Fibroblast of skin of scalp (primary cell): ENCODE data around the gene ASB8.
"Not testable (repeated sequence)": the region's sequence is repeated elsewhere in the genome, so short reads cannot be mapped to it uniquely, and the experiment has no call there.

Experiments used
- DNase-seq: peaks from one replicate; pipeline ENCODE4 v3.0.0-alpha.2; 2013

The ASB8 gene

DNA sequence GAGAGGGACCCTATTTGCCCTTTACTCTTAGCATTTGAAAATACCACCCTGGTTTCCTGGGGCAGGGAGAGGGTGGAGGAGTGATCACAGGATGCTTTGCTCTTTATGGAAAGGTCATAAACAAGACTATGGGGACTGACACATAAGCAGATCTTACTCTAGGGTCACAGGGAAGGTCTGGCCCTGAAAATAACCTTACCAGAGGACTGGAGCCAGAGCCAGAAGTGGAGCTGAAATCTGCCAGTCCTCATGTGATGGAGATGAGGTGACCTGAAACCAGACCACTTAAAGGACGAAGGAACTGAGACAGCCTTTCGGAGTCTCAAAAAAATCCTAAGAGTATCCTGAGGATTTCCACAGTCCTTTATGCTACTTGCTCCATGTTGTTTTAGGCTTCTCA lies 25.8 kb downstream of the ASB8 start:
- DNase-seq = no peak

DNA sequence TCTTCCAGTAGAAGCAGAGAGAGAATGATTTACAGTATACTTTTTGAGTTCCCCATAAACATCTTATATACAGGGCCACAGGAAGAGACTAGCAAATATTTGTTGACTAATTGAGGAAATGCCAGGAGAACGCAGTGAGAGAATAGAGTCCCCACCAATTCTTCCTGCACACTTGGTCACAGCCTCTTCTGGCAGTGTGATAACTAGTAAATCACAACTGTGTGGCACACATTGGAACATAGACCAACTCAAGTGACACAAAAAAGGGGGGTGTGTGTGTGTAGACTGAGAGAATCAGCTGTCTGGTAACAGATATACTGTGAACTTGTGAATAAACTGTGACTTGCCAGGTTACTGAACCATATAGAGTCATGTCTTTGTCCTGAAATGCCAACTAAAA lies 27.9 kb downstream of the ASB8 start:
- DNase-seq = no peak

DNA sequence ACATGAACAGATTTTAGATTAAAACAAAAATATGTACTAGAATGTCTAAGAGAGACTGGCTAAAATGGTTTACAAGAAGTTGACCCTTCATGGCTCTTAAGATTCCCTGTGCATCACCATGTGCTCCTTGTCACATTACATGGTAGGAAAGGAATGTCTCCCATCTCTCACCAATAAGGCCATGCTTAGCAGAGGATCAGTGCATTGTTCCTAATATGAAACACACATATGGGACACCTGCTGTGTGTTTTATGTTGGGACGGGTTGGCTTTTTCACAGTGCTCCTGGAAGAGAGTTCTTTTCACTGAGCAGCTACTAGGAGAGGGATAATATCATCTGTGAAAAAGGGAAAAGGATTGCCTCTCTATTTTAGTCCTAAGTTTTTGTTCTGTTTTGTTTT lies 28.5 kb downstream of the ASB8 start:
- DNase-seq = peak; percentile 11

DNA sequence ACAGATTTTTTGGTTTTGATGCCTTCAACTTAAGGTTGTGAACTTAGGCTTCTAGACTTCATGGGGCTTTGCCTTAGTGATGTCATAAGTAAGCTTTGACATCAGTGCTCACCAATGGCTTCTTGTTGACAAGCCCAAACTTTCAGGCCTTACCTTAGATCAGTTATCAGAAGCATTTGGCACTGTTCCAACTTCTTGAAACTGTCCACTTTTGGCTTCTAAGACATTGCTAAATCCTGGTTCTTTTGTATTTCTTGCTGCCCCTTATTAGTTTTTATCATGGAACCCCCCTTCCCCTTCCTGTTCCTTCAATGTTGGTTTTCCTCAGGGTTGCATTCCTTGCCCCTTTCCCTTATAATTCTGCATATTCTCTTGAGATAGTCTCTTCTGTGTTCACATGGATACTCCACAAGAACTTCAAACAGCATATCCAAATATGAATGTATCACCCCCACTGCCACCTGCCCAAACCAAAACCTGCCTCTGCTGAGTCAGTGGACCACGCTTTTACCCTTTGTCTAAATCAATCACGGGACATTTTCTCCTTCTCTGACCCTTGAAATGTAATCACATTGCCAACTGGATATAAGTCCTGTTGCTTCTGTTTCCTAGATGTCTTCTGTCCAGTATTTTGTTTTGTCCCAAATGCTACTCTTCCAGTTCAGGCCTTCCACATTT lies 30.2 kb downstream of the ASB8 start:
- no peak for DNase-seq

DNA sequence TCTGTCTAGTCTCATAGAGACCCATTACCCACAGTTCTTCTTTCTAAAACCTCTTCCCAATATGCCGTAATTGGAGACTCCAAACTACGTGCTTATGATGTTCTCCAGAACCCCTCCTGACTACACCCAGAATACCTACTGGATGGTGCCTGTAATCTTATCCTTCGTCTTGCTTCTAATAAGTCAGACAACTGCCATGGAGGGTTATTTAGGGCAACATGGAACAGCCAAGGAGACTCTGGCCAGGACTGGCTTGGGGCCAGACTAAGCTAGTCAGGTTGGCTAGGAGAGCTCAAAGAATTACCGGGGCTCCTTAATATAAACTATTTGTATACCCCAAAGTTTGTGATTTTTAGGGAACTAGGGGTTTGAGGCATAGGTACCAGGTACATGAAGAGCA lies 31.3 kb downstream of the ASB8 start:
- no peak for DNase-seq

DNA sequence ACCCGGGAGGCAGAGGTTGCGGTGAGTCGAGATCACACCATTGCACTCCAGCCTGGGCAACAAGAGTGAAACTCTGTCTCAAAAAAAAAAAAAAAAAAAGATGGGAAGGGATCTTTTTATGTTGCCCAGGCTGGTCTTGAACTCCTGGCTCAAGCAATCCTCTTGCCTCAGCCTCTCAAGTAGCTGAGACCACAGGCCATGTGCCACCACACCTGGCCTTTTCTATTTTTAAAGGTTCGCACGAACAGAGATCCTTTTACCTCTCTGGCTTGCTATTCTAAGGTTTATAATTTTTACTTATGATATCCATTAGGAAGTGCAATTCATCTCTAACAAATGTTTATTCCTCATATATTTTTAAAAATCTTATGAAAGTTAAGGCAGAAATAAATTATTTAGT lies 31.8 kb downstream of the ASB8 start:
- not testable (repeated sequence) for DNase-seq

DNA sequence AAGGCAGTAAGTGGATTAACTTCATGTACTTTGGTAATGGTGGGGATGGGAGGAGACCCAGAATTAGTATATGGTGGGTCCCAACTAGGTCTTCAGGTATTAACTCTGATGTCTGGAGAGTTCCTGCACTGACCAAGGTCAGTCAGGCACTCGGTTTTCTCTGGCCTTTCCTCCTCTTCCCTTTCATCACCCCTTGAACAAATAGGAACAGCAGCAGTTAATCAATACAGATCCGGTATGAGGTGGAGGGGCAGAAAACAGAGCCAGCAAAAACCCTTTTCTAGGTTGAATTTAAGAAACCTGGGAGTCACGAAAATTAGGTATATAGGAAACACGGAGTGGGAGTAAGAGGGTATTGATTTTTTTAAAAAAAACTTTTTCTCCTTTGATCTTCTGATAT lies 34.1 kb downstream of the ASB8 start:
- DNase-seq = no peak

DNA sequence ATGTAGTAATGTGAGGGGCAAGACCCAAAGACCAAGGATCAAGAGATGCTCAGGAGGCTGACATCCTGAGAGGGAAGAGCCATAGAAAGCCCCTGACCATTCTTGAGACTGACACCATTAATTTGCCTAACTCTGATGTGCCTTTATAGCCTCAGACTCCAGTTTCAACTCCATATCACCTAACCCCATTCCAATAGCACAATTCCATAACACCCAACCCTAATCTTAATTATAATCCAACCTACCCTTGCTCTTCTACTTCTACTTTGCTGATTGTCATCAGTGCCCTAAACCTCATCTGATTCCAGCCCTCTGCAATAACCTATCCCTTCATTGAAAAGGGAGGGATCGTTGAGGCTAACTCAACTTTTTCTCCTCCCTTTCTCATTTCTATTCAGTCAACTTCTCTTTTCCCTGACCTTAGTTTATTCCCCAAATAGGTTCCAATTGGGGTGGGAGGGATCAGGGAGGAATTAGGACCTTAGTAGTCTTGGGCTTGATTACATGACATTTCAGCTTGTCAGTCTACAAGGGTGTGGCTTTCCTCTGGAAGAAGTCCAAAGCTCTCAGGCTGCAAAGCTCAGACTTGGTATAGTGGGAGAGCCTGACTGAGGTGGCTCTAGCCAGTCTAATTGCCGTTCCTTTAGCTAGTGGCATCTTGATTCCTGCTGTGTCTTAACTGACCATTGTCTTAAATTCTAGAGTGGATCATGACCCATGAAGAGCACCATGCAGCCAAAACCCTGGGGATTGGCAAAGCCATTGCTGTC lies 35.1 kb downstream of the ASB8 start:
- DNase-seq = no peak

DNA sequence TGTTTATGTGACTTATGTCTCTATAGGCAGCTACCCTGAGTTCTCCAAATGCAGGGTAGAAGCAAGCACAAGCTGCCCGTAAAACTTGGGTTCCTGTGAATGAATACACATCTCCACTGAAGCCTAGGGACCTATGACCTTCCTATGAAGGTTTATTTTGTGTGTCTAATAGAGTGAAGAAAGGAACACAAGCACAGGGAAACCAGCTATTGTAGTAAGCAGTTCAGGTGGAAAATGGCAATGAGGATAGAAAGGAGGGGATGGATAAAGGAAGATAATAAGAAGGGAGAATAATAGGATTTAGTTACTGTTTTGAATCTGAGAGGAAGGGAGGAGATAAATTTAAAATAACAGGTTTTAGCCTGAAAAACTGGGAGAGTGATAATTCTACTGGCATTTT lies 35.8 kb downstream of the ASB8 start:
- DNase-seq = no peak

DNA sequence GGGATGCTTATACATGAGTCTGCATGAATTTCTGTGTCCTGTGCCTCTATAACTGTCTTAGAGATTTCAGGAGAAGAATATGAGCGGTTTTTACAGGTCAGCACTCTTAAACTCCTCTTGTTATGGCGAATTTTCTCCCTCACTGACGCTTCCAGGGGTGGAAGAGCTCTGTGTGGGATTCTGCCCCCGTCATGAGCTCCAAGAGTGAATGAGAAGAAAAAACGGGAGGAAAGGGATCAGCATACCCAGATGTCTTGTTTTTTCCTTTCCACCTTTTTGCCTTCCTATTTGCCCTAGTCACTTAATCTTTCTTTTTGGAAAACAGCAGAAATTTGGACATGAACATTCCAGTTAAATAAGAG lies 37.5 kb downstream of the ASB8 start:
- no peak for DNase-seq

DNA sequence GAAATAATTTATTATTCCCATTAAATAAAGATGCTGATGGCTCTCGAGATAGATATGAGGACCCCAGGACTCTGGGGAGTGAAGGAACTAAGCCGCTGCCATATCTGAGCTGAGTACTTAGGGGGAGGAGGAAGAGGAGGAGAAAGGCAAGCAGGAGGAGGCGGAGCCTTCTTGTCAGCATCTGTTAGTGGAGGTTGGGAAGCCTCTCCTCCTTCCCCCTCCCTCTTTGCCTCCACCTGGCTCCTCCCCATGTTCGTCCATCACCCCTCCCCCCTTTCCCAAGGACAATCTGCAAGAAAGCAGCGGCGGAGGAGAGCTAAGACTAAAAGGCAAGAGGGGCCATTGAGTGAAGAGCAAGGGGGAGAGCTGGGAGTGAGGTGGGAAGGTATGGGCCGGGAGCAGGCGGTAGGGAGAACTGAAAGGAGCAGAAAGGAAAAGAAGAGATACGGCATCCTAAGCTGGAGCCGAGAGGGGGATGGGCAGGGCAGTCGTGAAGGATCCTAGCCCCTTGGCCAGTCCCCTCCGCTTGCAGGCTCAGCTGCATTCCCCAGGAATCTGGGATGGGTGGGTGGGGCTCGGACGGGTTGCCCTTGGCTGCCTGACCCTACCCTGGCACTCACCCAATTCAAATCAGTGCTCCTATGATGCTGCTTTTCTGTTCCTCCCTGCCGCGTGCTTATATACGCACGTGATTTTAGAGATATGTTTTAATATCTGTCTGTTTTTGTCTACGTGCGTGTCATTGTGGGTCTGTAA lies 38.1 kb downstream of the ASB8 start, which contains the start of gene PFKM:
PFKM (plus strand) TSS at position 287 of the 756 bp plus-strand sequence. CDS start 3,411 bp downstream, outside the sequence.
- DNase-seq = peak; percentile 88

DNA sequence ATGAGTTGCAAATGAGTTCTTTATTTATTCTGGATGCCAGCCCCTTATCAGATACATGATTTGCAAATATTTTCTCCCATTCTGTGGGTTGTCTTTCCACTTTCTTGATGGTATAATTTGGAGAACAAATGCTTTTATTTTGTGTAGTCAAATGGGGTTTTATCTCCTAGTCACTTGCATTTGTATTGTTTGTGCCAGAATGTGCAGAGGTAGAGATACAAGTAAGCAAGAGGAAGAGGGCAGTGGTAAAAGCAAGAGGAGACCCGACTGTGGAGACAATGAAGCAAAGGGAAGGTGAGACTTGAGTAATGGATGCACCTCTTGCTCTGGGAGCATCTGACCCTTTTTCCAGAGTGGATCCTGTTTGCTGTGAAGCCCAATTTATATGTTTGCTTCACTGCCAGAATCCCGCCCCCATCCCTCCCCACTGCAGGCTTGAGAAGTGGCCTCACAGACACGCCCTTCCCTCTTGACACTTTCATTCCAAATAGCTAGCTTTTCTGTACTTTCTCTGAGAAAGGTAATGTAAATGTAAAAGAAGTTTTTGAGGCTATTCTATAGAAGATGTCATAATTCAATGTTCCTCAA lies 38.9 kb downstream of the ASB8 start:
- DNase-seq = no peak

DNA sequence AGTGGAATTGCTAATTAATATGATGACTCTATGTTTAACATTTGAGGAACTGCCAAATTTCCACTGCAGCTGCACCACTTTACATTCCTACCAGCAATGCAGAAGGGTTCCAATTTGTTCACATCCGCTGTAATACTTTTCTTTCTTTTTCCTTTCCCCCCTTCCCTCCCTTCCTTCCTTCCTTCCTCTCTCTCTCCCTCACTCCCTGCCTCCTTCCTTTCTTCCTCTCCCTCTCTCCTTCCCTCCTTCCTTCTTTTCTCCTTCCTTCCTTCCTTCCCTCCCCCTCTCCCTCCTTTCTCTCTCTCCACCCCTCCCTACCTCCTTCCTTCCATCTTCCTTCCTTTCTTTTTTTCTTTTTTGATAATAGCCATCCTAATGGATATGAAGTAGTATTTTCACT lies 41.4 kb downstream of the ASB8 start:
- DNase-seq = no peak

DNA sequence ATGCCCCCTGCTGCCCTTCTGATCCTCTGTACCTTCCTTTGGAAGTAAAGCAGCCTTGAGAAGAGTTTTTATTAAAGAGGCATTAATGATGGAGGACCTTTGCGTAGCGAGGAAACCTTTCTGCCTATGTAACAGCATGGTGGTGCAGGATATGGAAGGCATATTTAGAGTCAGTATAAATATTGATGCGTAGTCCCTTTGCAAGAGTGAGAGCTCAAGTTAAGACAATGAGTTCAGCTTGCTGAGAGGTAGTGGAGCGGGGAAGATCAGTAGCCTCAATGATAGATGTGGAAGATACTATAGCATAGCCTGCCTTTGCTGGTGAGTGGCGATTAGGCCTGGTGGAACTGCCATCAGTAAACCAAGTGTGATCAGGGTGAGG lies 46.0 kb downstream of the ASB8 start:
- DNase-seq = not testable (repeated sequence)

DNA sequence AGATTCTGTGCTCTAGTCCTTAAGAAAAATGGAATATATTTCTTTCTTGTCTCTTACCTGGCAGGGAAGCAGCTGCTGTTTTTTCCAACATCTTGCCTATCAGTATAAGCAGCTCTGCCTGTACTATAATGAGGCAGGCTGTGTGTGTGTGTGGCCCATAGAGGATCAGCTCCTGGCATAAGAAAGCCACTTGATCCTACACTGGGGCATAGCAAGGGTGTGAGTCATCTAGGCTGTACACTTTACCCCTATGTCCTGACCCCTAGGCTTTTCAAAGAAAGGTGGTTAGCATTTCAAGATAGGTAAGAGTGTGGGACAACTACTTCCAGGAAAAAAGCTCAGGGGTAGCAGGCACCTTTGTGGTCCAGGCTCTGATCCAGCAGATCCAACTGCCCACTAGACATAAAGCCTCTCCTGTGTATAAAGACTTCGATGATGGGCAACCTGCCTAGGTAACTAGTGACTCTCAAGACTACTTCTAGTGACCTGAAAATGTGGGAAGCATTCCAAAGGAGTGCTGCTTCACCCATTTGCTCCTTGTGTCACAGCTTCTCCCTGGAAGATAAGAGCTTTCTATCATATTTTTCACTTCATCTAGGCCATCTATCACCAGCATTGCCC lies 46.5 kb downstream of the ASB8 start:
- no peak for DNase-seq

DNA sequence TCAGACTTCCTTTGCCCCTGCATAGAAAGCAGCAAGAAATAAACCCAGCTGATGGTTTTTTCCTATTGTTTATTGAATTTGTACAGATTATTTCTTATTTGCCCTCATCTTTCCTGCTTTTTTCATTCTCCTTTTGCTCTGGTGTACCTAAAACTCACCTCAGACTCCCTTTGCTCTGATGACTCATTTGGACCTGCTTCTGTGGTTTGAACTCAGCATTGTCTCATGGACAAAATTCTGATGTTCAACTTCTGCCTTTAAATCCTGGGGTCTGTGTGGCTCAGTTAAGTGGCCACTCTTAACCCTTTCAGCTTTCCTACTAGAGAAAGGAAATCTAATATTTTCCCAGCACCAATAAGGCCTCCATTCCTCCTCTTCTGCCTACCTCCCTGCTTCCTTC lies 47.9 kb downstream of the ASB8 start:
- DNase-seq = no peak

DNA sequence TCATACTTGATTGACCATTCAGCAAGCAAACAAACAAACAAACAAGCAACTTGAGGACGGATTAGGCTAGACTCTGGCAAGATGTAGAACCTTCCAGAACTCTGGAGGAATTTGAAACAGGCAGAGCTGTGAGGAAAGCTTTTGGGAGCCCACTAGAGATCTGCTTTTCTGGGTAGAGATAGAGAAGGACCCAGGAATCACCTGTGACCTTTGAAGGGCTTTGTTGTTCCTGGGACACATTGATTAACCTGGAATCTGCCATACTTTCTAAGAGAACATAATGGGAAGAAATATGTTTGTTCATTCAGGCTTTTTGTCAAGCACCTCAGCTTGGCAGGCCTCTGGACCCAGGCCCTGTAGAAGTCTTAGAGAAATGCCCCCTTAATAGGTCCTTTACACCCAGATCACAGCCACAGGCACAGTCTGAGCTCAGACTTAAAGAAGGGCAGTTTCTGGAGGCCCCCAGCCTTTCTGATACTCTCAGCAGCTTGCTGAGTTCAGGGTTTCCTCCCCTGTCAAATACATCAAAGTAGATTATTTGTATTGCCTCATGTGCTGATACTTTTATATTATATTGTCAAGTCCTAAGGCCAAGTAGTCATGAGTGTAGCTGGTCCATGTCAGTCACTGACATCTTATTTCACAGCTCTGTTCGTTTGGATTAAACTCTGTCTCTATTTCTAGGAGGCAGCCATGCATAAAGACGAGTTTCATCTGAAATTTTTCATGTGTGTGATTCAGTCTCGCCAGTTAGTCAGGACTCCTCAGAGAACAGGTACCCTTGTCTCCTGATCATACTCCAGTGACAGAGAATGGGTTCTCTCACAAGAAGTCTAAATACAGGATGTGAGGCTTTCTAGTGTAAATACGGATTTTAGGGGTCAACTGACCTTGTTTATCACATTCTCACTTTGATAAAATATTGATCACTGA lies 50.4 kb downstream of the ASB8 start:
- DNase-seq = no peak

DNA sequence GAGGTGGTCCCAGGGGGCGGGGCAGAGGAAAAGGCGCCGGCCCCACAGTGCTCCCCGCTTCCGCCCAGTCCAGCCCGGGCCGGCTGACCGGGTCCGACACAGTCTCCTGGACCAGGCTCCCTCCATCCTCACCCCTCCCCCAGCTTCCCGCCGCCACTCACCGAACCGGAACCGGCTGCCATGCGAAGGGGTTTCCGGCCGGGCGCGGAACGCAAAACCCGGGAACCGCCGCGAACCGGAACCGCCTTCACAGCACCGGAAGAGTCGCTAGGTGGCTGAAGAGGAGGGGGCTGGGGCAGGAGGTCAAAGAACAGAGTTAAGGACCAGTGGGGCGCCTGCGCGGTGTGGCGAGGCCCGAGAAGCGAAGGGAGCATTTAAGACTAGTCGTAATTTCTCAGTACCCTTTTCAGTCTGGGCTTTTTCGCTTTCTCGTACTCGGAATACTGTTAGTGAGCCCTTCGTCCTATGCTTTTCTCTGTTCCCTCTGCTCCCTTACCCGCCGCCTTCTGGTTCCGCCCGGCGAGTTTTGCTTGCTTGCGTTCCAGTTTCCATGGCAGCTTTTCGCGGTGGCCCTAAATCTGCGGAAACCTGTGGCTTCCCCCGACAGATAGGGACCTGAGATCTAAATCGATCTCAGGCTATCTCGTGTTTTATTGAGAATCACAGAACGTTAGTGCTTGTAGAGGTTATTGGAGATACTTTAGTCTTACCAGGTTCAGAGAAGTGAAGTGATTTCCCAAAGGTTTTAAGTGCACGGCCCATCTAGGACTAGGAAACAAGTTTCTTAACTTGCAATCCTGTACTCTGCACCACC lies 51.2 kb downstream of the ASB8 start, which contains the start of gene SENP1:
SENP1 (minus strand) TSS at position 213 of the 814 bp plus-strand sequence. CDS start 4,607 bp downstream, outside the sequence.
- DNase-seq = peak; percentile 90

DNA sequence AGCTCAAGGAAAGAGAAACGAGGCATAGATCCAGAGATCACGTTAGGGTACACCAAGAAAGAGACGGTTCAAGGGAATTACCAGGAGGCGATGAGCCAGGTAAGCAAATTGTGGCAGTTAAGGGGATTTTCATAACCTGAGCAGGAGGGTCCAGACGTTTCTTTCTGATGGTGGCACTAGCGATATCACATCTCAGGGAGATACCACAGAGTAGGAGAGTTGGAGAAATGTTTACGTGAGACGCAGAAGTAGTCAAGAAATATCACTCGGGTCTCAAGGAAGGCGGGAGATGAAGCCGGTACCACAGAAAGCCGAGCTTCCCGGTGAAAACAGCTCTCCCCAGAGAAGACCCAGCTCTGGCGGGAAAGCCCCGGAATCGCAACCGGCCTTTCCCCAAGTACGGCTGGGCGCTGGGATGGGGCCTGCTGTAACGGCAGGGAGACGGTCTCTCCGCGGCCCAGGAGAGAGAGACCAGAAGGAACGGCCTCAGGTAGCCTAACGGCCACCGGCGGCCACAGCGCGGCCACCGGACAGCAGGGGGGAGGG lies 51.9 kb downstream of the ASB8 start:
- no peak for DNase-seq

DNA sequence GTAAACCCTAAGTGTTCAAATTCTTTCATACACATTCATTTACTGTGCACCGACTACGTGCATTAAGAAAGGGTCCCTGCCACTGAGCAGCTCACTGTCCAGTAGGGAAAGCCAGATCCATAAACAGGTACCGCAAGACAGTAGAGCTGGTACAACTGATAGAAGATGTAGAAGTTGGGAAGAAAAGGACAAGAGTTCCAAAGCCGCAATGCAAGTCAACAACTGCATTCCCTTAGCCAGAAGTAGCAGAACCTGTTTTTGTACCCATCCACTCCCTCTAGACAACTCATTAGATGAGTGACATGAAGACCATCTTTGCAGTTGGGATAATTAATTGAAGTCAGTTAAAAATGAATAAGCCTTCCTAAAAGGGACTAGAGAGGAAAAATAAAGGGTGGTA lies 52.8 kb downstream of the ASB8 start:
- no peak for DNase-seq
